HuH-7 (cell line): Measurements from ENCODE around the gene FZD2.
"Not testable (repeated sequence)": the region's sequence is repeated elsewhere in the genome, so short reads cannot be mapped to it uniquely, and the experiment has no call there.

ENCODE experiments used
- DNase-seq: peaks from one replicate; pipeline ENCODE4 v3.0.0; 2011; ENCODE audit warnings: low spot score

FZD2 gene

DNA sequence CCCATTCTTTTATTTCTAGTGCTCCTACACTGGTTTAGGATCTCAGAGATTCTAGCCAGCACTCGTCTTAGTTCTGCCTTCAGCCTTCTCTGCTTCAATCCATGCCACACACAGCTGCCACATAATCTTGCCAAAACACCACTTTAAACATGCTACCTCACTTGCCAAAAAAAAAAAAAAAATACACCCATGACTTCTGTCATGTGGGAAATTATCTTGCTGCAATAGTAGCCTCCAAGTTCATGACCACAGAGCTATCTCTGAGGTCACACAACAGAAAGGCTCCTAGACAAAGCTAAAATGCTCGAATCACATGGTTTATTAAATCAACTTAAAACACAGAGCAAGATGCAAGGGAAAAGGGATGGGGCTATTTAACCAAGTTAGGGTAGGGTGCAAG, 18.1 kb downstream of the FZD2 start:
- no peak for DNase-seq

DNA sequence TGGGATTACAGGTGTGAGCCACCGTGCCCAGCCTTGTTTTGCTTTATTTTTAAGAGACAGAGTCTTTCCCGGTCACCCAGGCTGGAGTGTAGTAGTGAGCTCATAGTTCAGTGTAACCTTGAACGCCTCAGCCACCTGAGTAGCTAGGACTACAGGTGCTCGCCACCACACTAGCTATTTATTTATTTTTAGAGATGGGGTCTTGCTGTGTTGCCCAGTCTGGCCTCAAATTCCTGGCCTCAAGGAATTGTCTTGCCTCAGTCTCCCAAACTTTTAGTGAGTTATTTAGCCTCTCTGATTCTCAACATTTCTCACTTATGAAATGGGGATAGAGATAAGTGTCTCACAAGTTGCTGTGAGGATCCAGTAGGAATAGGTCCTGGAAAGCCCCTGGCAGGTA, 21.7 kb downstream of the FZD2 start:
- DNase-seq: no peak

DNA sequence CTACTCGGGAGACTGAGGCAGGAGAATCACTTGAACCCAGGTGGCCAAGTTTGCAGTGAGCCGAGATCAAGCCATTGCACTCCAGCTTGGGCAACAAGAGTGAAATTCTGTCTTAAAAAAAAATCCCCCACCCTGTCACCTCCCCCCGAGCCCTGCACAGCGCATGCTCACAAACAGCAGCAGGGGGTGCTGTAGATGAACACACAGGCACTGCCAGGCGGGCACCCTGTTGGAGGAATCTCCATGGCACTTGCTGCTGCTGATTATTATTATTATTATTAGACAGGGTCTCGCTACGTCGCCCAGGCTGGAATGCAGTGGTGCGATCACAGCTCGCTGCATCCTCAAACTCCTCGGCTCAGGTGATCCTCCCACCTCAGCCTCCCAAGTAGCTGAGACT, 24.6 kb downstream of the FZD2 start:
- DNase-seq: no peak

GRCh38 chr17:44584443-44584842, 27.2 kb downstream of the FZD2 start:
- no peak for DNase-seq

DNA sequence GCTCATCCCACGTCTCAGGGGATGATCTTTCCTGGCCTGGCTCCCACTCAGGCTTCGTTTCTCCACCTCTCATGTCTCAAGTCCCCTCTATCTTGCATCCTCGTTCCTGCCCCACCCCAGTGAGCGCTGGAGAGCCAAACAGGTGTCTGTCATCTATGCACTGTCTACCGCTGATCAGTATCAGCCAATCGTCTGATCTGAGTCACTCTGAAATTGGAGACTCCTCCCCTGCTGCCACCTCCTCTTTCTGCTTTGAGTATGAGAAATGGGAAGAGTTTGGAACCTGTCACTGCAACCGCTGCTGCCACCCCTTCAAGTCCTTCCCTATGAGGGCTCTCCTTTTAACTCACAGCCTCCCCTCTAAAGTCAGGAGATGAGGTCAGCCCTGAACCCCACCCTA, 28.0 kb downstream of the FZD2 start:
- DNase-seq: no peak

GRCh38 chr17:44587339-44587738, 30.1 kb downstream of the FZD2 start:
- DNase-seq: peak; percentile 57

GRCh38 chr17:44589316-44590071, 32.2 kb downstream of the FZD2 start:
- no peak for DNase-seq

DNA sequence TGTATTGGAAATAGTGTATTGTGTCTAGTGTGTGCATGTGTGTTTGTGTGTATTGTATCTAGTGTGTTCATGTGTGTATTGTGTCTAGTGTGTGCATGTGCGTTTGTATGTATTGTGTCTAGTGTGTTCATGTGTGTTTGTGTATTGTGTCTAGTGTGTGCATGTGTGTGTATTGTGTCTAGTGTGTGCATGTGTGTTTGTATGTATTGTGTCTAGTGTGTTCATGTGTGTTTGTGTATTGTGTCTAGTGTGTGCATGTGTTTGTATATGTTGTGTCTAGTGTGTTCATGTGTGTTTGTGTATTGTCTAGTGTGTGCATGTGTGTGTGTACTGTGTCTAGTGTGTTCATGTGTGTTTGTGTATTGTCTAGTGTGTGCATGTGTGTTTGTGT, 32.8 kb downstream of the FZD2 start:
- DNase-seq: not testable (repeated sequence)

GRCh38 chr17:44590762-44591161, 33.5 kb downstream of the FZD2 start:
- DNase-seq: not testable (repeated sequence)

- DNase-seq: no peak
Observed at GRCh38 chr17:44591206-44591605, 33.9 kb downstream of the FZD2 start.

- DNase-seq: no peak
Observed at GRCh38 chr17:44593156-44593555, 35.9 kb downstream of the FZD2 start.

- DNase-seq: no peak
Observed at GRCh38 chr17:44595216-44595775, 38.0 kb downstream of the FZD2 start.

DNA sequence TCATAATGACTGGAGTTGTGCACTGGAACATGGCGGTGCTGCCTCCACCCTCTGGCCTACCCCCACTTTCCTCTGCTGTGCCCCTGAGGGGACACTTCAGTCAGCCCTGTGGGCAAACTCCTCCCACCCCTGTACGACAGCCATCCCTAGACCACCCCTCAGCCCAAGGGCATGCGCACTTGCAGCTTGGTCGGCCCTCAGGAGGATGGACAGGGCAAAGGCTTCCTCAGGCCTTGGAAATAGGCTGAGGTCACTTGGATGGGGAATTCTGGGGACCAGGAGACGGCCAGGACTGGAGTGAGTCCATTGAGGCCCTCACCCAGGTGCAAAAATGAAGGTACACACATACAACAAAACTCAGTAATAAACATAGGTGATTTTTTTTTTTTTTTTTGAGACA, 41.0 kb downstream of the FZD2 start:
- no peak for DNase-seq

DNA sequence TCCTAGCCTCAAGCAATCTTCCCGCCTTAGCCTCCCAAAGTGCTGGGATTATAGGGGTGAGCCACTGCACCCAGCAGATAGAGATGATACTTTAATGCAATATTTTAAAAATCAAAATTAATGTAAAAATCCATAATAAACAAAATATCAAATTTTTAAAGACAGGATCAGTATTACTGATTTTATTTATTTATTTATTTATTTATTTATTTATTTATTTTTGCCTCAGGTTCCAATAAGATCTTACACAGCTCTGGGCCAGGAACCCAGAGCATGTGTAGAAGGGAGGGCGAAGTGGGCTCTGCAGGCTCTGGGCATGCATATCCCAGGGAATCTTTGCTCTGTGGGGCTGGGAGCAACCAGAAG, 41.6 kb downstream of the FZD2 start:
- no peak for DNase-seq

DNA sequence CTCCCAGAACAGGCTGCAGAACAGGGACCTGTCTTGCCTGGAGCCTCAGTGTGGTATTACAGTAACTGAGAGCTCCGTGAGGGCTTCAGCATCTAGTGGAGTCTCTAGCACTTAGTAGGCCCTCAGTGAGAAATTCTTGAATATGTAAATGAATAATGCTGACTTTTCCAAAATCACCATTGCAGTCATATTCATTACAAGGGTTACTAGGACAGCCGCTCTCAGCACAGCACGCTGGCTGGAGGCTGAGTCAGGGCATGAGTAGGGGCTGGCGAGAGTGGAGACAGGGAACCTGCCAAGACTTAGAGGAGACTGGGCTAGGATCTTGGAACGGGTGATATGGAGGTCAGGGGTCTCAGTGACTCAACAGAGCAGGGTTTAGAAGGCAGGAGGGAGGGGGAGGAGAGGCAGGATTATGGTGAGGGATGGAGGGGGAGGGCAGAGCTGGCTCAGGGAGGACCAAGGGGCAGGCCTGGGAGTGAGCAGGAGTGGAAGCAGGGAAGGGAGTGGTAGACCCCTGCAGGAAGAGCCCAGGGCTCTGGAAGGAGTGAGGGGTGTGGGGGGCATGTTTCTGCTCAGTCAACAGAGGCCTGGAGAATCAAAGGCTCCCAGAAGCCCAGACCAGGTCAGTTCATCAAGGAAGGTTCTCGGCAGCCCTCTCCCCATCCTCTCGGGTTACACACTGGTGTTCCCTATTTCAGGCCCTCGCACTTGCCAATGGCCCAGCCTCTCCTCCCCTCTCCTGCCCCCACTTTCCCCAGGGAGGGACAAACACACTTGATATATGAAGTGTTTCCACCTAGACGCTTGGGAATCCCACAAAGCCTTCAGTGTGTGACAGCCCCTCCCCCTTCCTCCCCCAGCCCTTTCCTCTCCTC, 42.3 kb downstream of the FZD2 start:
- no peak for DNase-seq

GRCh38 chr17:44601539-44601938, 44.3 kb downstream of the FZD2 start:
- no peak for DNase-seq

GRCh38 chr17:44601973-44602372, 44.7 kb downstream of the FZD2 start:
- no peak for DNase-seq

DNA sequence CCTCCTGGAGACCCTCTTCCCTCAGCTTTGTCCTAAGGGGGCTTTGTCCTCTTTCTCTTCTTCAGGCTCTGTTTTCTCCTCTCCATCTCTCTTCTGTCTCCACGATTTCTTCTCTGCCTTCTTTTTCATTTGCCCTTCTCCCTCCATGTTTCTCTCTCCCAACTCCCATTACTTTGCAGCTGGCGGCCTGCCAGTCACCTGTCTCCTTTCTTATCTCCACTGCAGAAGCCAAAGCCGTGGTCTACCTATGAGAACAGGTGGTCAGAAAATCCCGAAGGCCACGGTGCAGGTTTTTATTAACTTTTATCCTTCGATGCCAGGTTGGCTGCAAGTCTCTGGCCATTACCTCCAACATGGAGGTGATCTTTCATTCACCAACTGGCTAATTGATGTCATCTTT, 45.1 kb downstream of the FZD2 start:
- DNase-seq: no peak

- DNase-seq: no peak
Observed at GRCh38 chr17:44602970-44603369, 45.7 kb downstream of the FZD2 start.

- DNase-seq: no peak
Observed at GRCh38 chr17:44604116-44604761, 47.0 kb downstream of the FZD2 start.

- DNase-seq: no peak
Observed at GRCh38 chr17:44604768-44605485, 47.6 kb downstream of the FZD2 start.

DNA sequence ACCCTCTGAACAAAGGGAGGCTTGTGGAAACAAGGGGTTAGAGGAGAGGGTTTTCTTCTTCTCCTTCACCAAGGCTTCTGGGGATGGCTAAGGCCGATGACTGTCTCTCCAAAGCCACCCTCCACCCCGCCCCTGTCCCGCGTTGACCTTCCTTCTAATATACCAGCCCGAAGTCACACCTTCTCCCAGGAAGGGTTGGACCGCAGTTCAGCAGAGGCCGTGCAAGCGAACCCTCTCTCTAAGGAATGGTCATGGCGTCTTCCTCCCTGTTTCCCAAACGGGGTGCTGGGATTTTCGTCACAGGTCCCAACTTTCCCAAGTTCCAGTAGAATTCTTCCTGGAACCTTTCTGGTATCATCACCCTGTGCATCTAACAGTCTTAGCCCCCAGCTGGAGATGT, 49.4 kb downstream of the FZD2 start:
- DNase-seq: no peak
